GM23338 (cell line): ENCODE measurements around the gene LRBA. TPM values are rescaled to one million over a fixed set of nuclear protein-coding genes. Genes with fewer than 3 reads are reported as not detected.

Source experiments
- ATAC-seq: fragments of 200-7000 bp; cut with Tn5 transposase; 3 replicates; pipeline ENCODE4 v1.9.1; 2020
- DNase-seq: peaks from one replicate; pipeline ENCODE4 v3.0.0-alpha.2; 2015; ENCODE audit warnings: low spot score
- H2AFZ ChIP-seq: fragments of 200-600 bp; sonication (generic); 2 replicates; pipeline ENCODE4 v1.8.0; 2016; ENCODE audit warnings: antibody characterized with exemption, mild to moderate bottlenecking, moderate library complexity
- H3F3A ChIP-seq: fragments of 200-600 bp; sonication (generic); replicated peaks from 2 replicates; pipeline ENCODE4 v1.8.0; 2017; ENCODE audit warnings: antibody characterized with exemption, mixed run types, low read depth
- H3K27ac ChIP-seq: fragments of 200-600 bp; sonication (generic); 2 replicates; pipeline ENCODE4 v1.6.1; 2016; ENCODE audit warnings: low read depth
- H3K27me3 ChIP-seq: fragments of 200-600 bp; sonication (generic); 2 replicates; pipeline ENCODE4 v1.8.0; 2016; ENCODE audit warnings: mild to moderate bottlenecking, mixed run types, moderate library complexity; ENCODE audit not compliant: insufficient read depth
- H3K36me3 ChIP-seq: fragments of 200-600 bp; sonication (generic); 2 replicates; pipeline ENCODE4 v1.8.0; 2016; ENCODE audit warnings: mild to moderate bottlenecking; ENCODE audit not compliant: insufficient read depth
- H3K4me1 ChIP-seq: fragments of 200-600 bp; sonication (generic); 2 replicates; pipeline ENCODE4 v1.8.0; 2016; ENCODE audit warnings: mild to moderate bottlenecking, moderate library complexity; ENCODE audit not compliant: insufficient read depth
- H3K4me2 ChIP-seq: fragments of 200-600 bp; sonication (generic); 2 replicates; pipeline ENCODE4 v1.7.1; 2017; ENCODE audit warnings: mixed run types
- H3K4me3 ChIP-seq: fragments of 200-600 bp; sonication (generic); 2 replicates; pipeline ENCODE4 v1.6.1; 2016; ENCODE audit warnings: mixed run types
- H3K79me2 ChIP-seq: fragments of 200-600 bp; sonication (generic); replicated peaks from 2 replicates; pipeline ENCODE4 v1.8.0; 2017; ENCODE audit warnings: mild to moderate bottlenecking; ENCODE audit not compliant: insufficient read depth
- H3K9me2 ChIP-seq: fragments of 200-600 bp; sonication (generic); 2 replicates; pipeline ENCODE4 v1.8.0; 2017; ENCODE audit not compliant: insufficient read depth
- H4K20me1 ChIP-seq: fragments of 200-600 bp; sonication (generic); replicated peaks from 2 replicates; pipeline ENCODE4 v1.8.0; 2017; ENCODE audit warnings: mild to moderate bottlenecking; ENCODE audit not compliant: insufficient read depth
- H3K27ac Mint-ChIP-seq: 2 replicates; pipeline ENCODE4 v1.8.0; 2020; ENCODE audit warnings: inconsistent platforms, mild to moderate bottlenecking, moderate library complexity, mixed read lengths
- H3K27me3 Mint-ChIP-seq: 3 replicates; pipeline ENCODE4 v1.8.0; 2022; ENCODE audit warnings: low read depth, mild to moderate bottlenecking, moderate library complexity, mixed read lengths, inconsistent platforms; ENCODE audit not compliant: insufficient read depth, poor library complexity
- H3K36me3 Mint-ChIP-seq: 3 replicates; pipeline ENCODE4 v1.8.0; 2021; ENCODE audit warnings: low read depth, mild to moderate bottlenecking, inconsistent platforms, moderate library complexity, mixed read lengths
- H3K4me1 Mint-ChIP-seq: 3 replicates; pipeline ENCODE4 v1.8.0; 2020; ENCODE audit warnings: mild to moderate bottlenecking, inconsistent platforms, mixed read lengths
- H3K4me3 Mint-ChIP-seq: 3 replicates; pipeline ENCODE4 v1.8.0; 2021; ENCODE audit warnings: moderate library complexity, mild to moderate bottlenecking, inconsistent platforms, mixed read lengths
- H3K9me3 Mint-ChIP-seq: 3 replicates; pipeline ENCODE4 v1.8.0; 2020; ENCODE audit warnings: moderate library complexity, mild to moderate bottlenecking, inconsistent platforms, mixed read lengths
- CREB1 ChIP-seq: fragments of 250-450 bp; sonication (Bioruptor Pico); IDR thresholded peaks from 2 replicates; pipeline ENCODE4 v1.5.0; 2020; ENCODE audit warnings: low read depth, mild to moderate bottlenecking, moderate library complexity
- CTCF ChIP-seq, 2 experiments: fragments of 200-600 bp in 1 of 2; sonication (generic) in 1 of 2; conservative IDR thresholded peaks; 2 replicates each; pipeline versions ENCODE4 v1.5.1 to v1.6.1; 2016 to 2017; ENCODE audit warnings: antibody characterized with exemption in 2 of 2, low read depth in 2 of 2, mild to moderate bottlenecking in 2 of 2, moderate library complexity in 1 of 2
- POLR2AphosphoS5 ChIP-seq: IDR thresholded peaks from 2 replicates; pipeline ENCODE4 v1.6.1; 2016; ENCODE audit warnings: antibody characterized with exemption, low read depth
- REST ChIP-seq: IDR thresholded peaks from one replicate; pipeline ENCODE4 v1.6.1; 2018; ENCODE audit warnings: antibody characterized with exemption; ENCODE audit not compliant: unreplicated experiment
- STAT1 ChIP-seq: IDR thresholded peaks from one replicate; pipeline ENCODE4 v1.6.1; 2016; ENCODE audit warnings: antibody characterized with exemption; ENCODE audit not compliant: unreplicated experiment
- ZNF114 ChIP-seq: fragments of 250-450 bp; sonication (Bioruptor Pico); IDR thresholded peaks from 2 replicates; pipeline ENCODE4 v1.5.0; 2020; ENCODE audit warnings: mild to moderate bottlenecking, moderate library complexity
- ZNF331 ChIP-seq: fragments of 250-450 bp; sonication (Bioruptor Pico); IDR thresholded peaks from 2 replicates; pipeline ENCODE4 v1.5.0; 2020; ENCODE audit warnings: low read depth, mild to moderate bottlenecking, moderate library complexity
- ZNF462 ChIP-seq: fragments of 250-450 bp; sonication (Bioruptor Pico); IDR thresholded peaks from 2 replicates; pipeline ENCODE4 v1.5.0; 2020; ENCODE audit warnings: mild to moderate bottlenecking, moderate library complexity
- polyA plus RNA-seq: library from polyadenylated mRNA; unstranded; fragments of >200 nt; fragmentation: Nextera tagmentation; extraction: Ambion mirVana; gene quantifications from 2 replicates; pipeline ENCODE4 v1.2.1, GENCODE V29; 2016
- total RNA-seq: library from RNA; depleted of rRNA; stranded (reverse); fragments of >200 nt; shearing (Covaris generic); gene quantifications from 2 replicates; pipeline ENCODE4 v1.2.3, GENCODE V29; 2014

The LRBA gene
- total and polyA plus RNA-seq, 2 experiments from 2014 or later, result 23.3 to 126 TPM

GRCh38 chr4:150723727-150724411 is 291.2 kb downstream of the LRBA start (continued):
- TF ChIP-seq REST (no peak), ZNF331 (CRISPR knock-in tag) (no peak), CTCF (conservative IDR thresholded peaks at IDR 0.05; ENCODE audit: low read depth in 2 of 2) (no peak), POLR2AphosphoS5 (no peak), CREB1 (no peak)

GRCh38 chr4:150722908-150723362 is 292.1 kb downstream of the LRBA start:
- no peaks in the 10 kb centered on the region for H3K27me3 ChIP-seq
- no peak for TF ChIP-seq ZNF114 (CRISPR knock-in tag)
- no peak for TF ChIP-seq STAT1
- peak; percentile 24 to 40 for TF ChIP-seq CTCF (conservative IDR thresholded peaks at IDR 0.05; ENCODE audit: low read depth in 2 of 2)
- TF ChIP-seq ZNF462, result no peak
- no peak overlapping the region for H3K4me2 ChIP-seq
- no peaks in the 10 kb centered on the region for H3K36me3 ChIP-seq
- peak; percentile 93 for ATAC-seq
- H3K9me2 ChIP-seq, result no peaks in the 10 kb centered on the region
- H3F3A ChIP-seq, result no peaks in the 10 kb centered on the region
- Mint-ChIP-seq H3K4me1 (no peaks in the 10 kb centered on the region), H3K27me3 (peaks cover 2% of the 10 kb centered on the region), H3K36me3 (peaks cover 18% of the 10 kb centered on the region), H3K27ac (no peak overlapping the region), H3K4me3 (no peak overlapping the region), H3K9me3 (peaks cover 3% of the 10 kb centered on the region; the same call in 1 of the 3 replicates)
- DNase-seq, result peak; percentile 40
- H2AFZ ChIP-seq, result no peak overlapping the region
- no peaks in the 10 kb centered on the region for H3K4me1 ChIP-seq
- no peak overlapping the region for H3K4me3 ChIP-seq
- H3K79me2 ChIP-seq, result no peaks in the 10 kb centered on the region
- H4K20me1 ChIP-seq, result no peaks in the 10 kb centered on the region
- no peak overlapping the region for H3K27ac ChIP-seq
